Measurements from ENCODE around the gene MALRD1. TPM values are rescaled to one million over a fixed set of nuclear protein-coding genes. Genes with fewer than 3 reads are reported as not detected.

MALRD1 gene
- total RNA-seq, 4 donors from 2014 or later, result 0.75 to 2.4 (median 0.82) TPM; not detected in 1

DNA sequence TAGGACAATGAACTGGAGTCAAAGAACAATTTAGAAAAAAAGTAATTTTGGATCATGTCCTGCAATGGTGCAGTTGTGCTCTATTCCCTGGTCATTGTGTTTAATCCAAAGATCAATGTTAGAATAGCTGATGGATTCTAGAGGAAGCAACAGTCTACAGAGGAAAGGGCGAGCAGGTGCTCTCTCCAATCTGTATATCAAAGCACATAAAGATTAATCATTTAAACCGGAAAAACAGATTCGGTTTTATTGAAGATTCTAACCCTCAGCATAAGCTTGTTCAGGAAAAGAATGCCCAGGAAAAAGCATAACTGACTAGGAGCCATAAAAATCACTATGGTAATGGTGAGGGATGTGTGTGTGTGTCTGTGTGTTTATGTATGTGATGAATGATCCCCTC is 110.3 kb downstream of the MALRD1 start:
- in situ Hi-C loops (cut with MboI; ENCODE audit: low pct_ligation_motif_present in 1 of 4, low pct_unique_long_range_greater_than_20kb in 1 of 4, low sequenced_read_pairs in 3 of 4), result no loop called here
- Histone ChIP-seq H3K27ac (no peak overlapping the region), H3K4me3 (no peak overlapping the region), H3K4me1 (no peaks in the 10 kb centered on the region), H3K9me3 (no peaks in the 10 kb centered on the region), H3K36me3 (no peaks in the 10 kb centered on the region), H3K27me3 (no peaks in the 10 kb centered on the region)
- 25 to 43% methylated on average over 3 of the region's 3 CpGs for WGBS, 2 donors (ENCODE audit: low coverage in 1 of 2)
- intact Hi-C loops (cut with DNase I; ENCODE audit: low total_unique reads), result loop anchor here (1.0 kb wide), 1 partner anchor 8 kb away; no protein-coding TSS in a partner anchor
- DNase-seq, result no peak
- no peak for TF ChIP-seq POLR2AphosphoS5 (IDR thresholded peaks at IDR 0.05)
- TF ChIP-seq, protein P1, sequence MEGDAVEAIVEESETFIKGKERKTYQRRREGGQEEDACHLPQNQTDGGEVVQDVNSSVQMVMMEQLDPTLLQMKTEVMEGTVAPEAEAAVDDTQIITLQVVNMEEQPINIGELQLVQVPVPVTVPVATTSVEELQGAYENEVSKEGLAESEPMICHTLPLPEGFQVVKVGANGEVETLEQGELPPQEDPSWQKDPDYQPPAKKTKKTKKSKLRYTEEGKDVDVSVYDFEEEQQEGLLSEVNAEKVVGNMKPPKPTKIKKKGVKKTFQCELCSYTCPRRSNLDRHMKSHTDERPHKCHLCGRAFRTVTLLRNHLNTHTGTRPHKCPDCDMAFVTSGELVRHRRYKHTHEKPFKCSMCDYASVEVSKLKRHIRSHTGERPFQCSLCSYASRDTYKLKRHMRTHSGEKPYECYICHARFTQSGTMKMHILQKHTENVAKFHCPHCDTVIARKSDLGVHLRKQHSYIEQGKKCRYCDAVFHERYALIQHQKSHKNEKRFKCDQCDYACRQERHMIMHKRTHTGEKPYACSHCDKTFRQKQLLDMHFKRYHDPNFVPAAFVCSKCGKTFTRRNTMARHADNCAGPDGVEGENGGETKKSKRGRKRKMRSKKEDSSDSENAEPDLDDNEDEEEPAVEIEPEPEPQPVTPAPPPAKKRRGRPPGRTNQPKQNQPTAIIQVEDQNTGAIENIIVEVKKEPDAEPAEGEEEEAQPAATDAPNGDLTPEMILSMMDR (IDR thresholded peaks at IDR 0.05), result no peak
- TF ChIP-seq POLR2A (IDR thresholded peaks at IDR 0.05), result no peak
- TF ChIP-seq EP300 (IDR thresholded peaks at IDR 0.05; ENCODE audit: low read depth), result no peak

DNA sequence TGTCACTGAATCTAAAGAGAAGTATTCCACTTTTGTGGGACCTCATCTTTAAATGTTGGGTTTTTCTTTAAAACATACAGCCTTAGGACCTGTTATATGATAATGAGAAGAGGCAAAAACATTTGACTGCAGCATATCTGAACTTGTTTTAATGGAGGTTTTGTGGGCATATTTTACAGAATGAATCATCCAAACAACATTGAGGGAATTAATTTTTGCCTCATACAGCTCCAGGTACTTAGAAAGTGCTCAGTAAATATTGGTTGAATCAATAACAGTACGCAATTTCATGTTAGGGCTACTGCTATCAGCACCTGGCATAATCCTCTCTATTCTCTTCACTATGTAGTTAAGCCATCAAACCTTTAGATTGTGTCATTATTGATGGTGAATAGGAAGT is 115.9 kb downstream of the MALRD1 start:
- intact Hi-C loops (cut with DNase I; ENCODE audit: low total_unique reads), result no loop called here
- no peaks in the 10 kb centered on the region for H3K36me3 ChIP-seq
- no peaks in the 10 kb centered on the region for H3K4me1 ChIP-seq
- DNase-seq, result no peak
- H3K9me3 ChIP-seq, result no peaks in the 10 kb centered on the region
- H3K27ac ChIP-seq, result no peak overlapping the region
- H3K4me3 ChIP-seq, result no peak overlapping the region
- no peaks in the 10 kb centered on the region for H3K27me3 ChIP-seq
- no peak for TF ChIP-seq EP300 (IDR thresholded peaks at IDR 0.05; ENCODE audit: low read depth)
- 88% methylated on average over 1 of the region's 1 CpG; no CpG with 5 or more reads in 1 of the 2 donors for WGBS, 2 donors (ENCODE audit: low coverage in 1 of 2)
- in situ Hi-C loops (cut with MboI; ENCODE audit: low pct_ligation_motif_present in 1 of 4, low pct_unique_long_range_greater_than_20kb in 1 of 4, low sequenced_read_pairs in 3 of 4), result no loop called here

DNA sequence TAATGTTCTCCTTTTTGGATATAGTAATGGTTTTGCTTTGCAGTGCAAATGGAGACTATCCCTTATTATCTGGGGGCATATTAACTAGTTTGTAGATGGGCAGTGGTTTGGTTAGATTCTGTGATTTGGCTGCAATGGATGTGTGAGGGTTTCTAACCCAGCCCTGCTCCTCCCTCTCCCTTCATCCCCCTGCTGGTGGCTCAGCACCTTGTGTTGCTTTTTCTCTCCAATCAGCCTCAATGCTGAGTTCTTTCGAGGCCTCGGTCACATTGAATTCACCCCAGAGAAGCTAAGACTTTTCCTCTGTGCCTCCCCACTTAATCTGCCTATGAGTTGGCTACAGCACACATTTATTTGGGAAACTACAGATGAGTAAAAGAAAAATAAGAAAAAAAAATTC is 120.0 kb downstream of the MALRD1 start:
- H3K4me3 ChIP-seq, result no peak overlapping the region
- in situ Hi-C loops (cut with MboI; ENCODE audit: low pct_ligation_motif_present in 1 of 4, low pct_unique_long_range_greater_than_20kb in 1 of 4, low sequenced_read_pairs in 3 of 4), result no loop called here
- no peak for DNase-seq
- H3K27ac ChIP-seq, result no peak overlapping the region
- H3K9me3 ChIP-seq, result no peaks in the 10 kb centered on the region
- WGBS, 2 donors (ENCODE audit: low coverage in 1 of 2), result 73 to 87% methylated on average over 2 of the region's 2 CpGs
- no peaks in the 10 kb centered on the region for H3K27me3 ChIP-seq
- TF ChIP-seq, protein P1 (IDR thresholded peaks at IDR 0.05), result peak in 1 of 5 experiments; percentile 5
- TF ChIP-seq EP300 (IDR thresholded peaks at IDR 0.05; ENCODE audit: low read depth), result no peak
- intact Hi-C loops (cut with DNase I; ENCODE audit: low total_unique reads), result no loop called here
- H3K4me1 ChIP-seq, result no peaks in the 10 kb centered on the region
- H3K36me3 ChIP-seq, result no peaks in the 10 kb centered on the region

DNA sequence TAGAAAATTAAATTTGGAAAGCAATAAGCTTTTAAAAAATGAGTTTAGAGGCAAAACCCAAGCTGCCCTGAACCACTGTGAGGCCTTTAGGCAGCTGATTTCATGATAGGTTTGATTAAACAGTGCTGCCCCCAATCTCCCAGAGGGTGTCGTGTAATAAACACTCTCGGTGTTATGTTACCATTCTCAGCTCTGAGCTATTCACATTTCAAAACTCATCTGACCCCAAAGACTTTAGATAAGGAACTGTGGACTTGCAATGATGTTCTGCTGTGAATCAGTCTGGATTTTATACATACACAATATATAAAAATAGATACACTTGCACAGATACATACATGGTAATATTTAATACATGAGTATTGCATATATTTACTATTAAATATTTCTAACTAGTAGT is 120.4 kb downstream of the MALRD1 start:
- intact Hi-C loops (cut with DNase I; ENCODE audit: low total_unique reads) (no loop called here), in situ Hi-C loops (cut with MboI; ENCODE audit: low pct_ligation_motif_present in 1 of 4, low pct_unique_long_range_greater_than_20kb in 1 of 4, low sequenced_read_pairs in 3 of 4) (no loop called here)
- no peaks in the 10 kb centered on the region for H3K9me3 ChIP-seq
- DNase-seq, result no peak
- WGBS, 2 donors (ENCODE audit: low coverage in 1 of 2), result 69 to 80% methylated on average over 2 of the region's 2 CpGs
- no peaks in the 10 kb centered on the region for H3K27me3 ChIP-seq
- H3K27ac ChIP-seq, result no peak overlapping the region
- TF ChIP-seq, protein P1 (IDR thresholded peaks at IDR 0.05), result no peak
- TF ChIP-seq POLR2AphosphoS5 (IDR thresholded peaks at IDR 0.05), result no peak
- TF ChIP-seq POLR2A (IDR thresholded peaks at IDR 0.05), result no peak
- no peak for TF ChIP-seq EP300 (IDR thresholded peaks at IDR 0.05; ENCODE audit: low read depth)
- no peak overlapping the region for H3K4me3 ChIP-seq
- H3K36me3 ChIP-seq, result no peaks in the 10 kb centered on the region
- no peaks in the 10 kb centered on the region for H3K4me1 ChIP-seq

DNA sequence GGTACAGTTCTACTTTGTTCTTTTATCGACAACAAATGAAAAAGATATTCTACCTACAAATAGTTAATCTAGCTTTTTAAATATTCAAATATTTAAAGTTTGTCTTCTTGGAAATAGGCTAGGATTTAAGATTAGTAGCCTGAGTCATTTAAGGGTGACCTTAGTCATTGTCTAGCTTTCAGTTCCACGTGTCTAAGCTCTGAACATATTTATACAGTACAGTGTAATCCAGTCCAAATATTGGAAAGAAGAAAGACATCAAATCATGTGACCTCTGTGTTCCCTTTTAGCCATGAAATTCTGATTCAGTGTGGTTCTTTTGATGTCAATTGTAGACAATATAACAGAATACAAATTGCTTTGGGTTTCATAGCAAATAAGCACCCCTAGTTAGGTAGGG is 121.1 kb downstream of the MALRD1 start:
- Histone ChIP-seq H3K9me3 (no peaks in the 10 kb centered on the region), H3K27ac (no peak overlapping the region), H3K4me1 (no peaks in the 10 kb centered on the region), H3K27me3 (no peaks in the 10 kb centered on the region), H3K4me3 (no peak overlapping the region), H3K36me3 (no peaks in the 10 kb centered on the region)
- in situ Hi-C loops (cut with MboI; ENCODE audit: low pct_ligation_motif_present in 1 of 4, low pct_unique_long_range_greater_than_20kb in 1 of 4, low sequenced_read_pairs in 3 of 4) (no loop called here), intact Hi-C loops (cut with DNase I; ENCODE audit: low total_unique reads) (no loop called here)
- DNase-seq, result no peak
- 45 to 54% methylated on average over 2 of the region's 2 CpGs for WGBS, 2 donors (ENCODE audit: low coverage in 1 of 2)
- TF ChIP-seq POLR2A (IDR thresholded peaks at IDR 0.05) (no peak), POLR2AphosphoS5 (IDR thresholded peaks at IDR 0.05) (no peak), EP300 (IDR thresholded peaks at IDR 0.05; ENCODE audit: low read depth) (no peak)
- TF ChIP-seq, protein P1 (IDR thresholded peaks at IDR 0.05), result no peak
